Tibial nerve (tissue), 4 donors: Measurements from ENCODE around the gene COBL.

ENCODE experiments used
- CTCF ChIP-seq, 5 experiments: fragments of 200-600 bp in 3 of 5; fragments of 450-650 bp in 2 of 5; sonication (generic) in 3 of 5; IDR thresholded peaks; one replicate each; pipeline ENCODE4 v1.5.1; 2016 to 2019; ENCODE audit warnings: antibody characterized with exemption in 5 of 5, mild to moderate bottlenecking in 3 of 5, moderate library complexity in 2 of 5
- EP300 ChIP-seq, 2 donors: sonication (generic); formaldehyde crosslinking; IDR thresholded peaks; one replicate each; pipeline ENCODE4 v1.6.1; 2017; ENCODE audit warnings: antibody characterized with exemption in 2 of 2, mild to moderate bottlenecking in 1 of 2
- POLR2A ChIP-seq, 2 donors: fragments of 450-650 bp; IDR thresholded peaks; one replicate each; pipeline ENCODE4 v1.6.1; 2017; ENCODE audit warnings: antibody characterized with exemption in 2 of 2, mild to moderate bottlenecking in 2 of 2, moderate library complexity in 2 of 2

- TF ChIP-seq POLR2A (IDR thresholded peaks at IDR 0.05) (no peak), CTCF (IDR thresholded peaks at IDR 0.05) (no peak), EP300 (IDR thresholded peaks at IDR 0.05) (no peak)
Measured at GRCh38 chr7:51015581-51015980, 301.0 kb downstream of the COBL start.
